Measurements from ENCODE around the gene KRT26.

Gene KRT26

DNA sequence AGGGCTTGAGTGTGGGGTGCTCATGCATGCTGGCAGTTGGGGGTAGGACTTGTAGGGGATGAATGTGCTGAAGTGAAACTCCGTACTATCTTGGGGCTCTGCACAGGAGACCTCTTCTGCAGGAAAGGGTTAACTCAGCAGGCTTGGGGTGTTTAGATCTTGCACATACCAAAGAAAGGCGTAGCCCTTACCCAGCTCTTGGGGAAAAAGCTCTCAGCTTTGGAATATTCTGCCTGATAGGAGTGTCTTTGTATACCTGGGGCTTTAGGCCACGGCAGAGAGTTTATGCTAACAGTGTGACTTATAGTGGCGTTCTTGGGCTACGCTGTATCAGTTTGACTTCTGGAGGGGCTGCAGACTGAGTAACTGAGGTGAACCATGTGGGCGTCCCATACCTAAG is 38.0 kb downstream of the KRT26 start:
- FAIRE-seq (no peak), DNase-seq (ENCODE audit: low spot score) (no peak)

DNA sequence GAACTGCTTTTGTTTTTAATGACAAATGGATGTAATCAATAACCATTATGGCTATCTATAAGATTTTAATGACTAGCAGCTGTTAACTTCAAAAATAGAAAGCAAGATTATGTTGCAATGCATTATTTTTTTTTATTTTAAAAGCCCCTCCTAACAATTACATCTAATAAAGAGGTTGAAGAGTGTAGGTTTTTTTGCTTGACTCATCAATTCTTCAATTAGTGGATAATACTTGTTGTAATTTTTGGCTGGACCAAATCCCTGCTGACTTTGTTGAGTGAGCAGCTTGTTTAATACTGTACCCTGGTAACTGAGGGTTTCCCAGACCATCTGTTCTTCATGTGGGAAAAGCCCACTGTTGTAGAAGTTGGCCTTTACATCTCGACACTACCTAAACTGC is 41.0 kb downstream of the KRT26 start:
- no peak for FAIRE-seq

DNA sequence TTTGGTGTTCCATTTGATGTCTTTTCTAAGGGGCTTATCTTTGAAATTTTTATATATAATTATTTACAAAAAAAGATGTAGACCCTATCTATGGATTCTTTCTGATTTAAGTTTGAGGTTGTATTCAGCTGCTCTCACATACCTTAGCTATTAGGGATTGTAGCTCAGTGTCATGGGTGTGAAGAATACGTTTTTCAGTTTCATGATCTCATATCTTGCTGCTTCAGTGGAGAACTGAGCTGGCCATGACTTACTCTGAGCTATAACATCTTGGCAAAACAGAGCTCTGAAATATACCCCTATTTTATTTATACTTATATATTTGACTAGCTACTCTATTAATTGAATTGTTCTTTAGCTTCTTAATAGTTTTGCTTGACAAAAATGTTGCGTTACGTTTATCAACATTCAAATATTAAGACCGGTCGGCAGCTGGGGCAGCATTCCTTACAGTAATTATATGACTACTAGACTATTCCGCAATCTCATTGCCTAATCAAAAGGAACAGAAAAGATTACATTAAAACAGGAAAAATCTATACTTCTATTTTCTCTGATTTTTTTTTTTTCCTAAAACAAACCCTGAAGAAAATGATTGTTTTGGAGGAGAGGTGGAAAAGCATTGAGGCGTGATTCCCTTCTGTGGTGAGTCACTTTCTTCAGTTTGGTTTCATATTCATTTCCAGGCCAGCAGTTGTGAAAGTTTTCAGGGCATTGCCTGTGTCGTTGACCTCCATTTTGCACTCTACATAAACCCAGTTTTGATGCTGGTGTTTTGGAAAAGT is 44.4 kb downstream of the KRT26 start:
- peak; percentile 79 for DNase-seq (ENCODE audit: low spot score)
- FAIRE-seq: peak; percentile 98

More for the DNA sequence above, 41.0 kb downstream of the KRT26 start:
- DNase-seq (ENCODE audit: low spot score): no peak

DNA sequence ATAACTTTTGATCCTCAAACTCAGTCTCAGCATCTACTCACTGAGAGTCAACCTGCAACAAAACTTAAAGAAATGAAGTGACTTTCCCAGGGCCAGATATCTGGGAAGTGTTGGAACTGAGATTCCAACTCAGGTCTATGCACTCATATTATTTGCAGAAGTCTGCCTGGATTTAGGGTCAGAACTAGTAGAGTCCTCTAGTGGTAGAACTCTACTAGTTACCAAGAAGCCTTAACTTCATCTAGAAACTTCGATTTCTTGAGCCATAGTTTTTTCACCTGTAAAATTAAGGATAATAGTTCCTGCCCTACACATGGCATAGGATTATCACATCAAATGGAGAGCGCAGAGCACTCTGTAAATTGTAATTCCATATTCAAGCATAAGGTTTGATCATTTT is 45.1 kb downstream of the KRT26 start:
- peak; percentile 15 for FAIRE-seq
- peak; percentile 24 for DNase-seq (ENCODE audit: low spot score)

DNA sequence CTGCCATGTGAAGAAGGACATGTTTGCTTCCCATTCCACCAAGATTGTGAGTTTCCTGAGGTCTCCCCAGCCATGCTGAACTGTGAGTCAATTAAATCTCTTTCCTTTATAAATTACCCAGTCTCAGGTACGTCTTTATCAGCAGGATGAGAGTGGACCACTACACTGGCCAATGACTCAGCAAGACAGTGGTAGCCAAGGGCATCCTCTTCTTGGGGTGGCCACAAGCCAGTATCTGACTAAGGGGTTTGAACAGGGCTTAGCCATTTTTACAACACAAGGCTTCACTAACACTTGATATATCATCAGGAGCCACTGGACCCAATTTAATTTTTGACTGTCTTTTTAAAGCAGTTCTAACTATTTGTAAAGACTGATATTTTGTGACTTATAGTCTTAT is 47.3 kb downstream of the KRT26 start:
- peak; percentile 88 for FAIRE-seq
- peak; percentile 67 for DNase-seq (ENCODE audit: low spot score)

DNA sequence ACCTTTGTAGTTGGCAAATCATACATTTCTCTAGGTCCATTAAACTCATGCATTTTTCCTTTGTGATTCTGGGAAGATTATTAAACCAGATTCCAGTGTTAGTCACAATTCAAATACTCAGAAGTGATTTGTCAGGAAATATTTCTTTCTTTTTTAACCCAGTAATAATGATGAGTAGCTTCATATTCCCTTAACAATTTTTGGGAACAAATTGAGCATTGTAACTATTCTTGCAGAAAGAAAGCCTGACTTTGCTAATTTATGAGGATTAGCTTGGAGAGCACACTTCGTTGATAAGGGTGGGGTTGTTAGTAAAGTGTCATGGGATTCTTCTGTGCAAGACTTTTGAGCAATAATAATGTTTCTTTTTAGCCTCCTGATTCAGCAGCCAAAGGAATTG is 49.8 kb downstream of the KRT26 start:
- FAIRE-seq (peak; percentile 99), DNase-seq (ENCODE audit: low spot score) (peak; percentile 70)

DNA sequence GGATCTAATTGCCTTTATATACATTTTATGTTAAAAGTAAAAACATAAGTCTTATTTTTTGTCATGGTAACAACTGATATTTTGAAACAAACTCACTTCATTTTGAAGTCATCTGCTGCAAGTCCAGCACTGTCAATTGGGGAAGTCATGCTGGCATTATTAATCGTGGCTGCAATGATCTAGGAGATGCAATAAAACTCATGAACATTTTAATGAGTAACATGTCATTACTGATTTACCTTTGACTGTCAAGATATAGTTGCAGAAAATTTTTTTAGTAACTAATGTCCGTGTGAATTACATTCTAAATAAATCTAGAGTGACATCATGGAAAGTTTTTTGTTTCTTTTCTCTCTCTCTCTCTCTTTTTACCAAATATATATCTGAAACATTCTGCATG is 51.1 kb downstream of the KRT26 start:
- DNase-seq (ENCODE audit: low spot score) (peak; percentile 56), FAIRE-seq (peak; percentile 95)

DNA sequence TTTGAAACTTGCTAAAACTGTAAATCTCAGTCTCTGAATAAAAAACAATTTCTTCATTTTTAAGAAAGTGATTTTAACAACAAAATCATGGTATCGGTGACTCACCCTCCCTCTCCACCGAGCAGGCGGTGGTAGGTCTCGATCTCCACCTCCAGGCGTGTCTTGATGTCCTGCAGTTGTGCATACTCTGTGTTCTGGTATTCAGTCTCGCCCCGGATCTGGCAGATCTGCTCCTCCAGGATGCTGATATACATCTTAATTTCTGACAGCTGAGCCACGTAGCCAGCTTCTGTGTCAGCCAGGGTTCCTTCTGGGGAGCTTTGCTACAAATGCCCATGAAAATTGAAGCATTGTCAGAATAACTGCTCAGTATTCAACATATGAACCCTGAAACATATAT is 53.1 kb downstream of the KRT26 start:
- FAIRE-seq (no peak), DNase-seq (ENCODE audit: low spot score) (no peak)

DNA sequence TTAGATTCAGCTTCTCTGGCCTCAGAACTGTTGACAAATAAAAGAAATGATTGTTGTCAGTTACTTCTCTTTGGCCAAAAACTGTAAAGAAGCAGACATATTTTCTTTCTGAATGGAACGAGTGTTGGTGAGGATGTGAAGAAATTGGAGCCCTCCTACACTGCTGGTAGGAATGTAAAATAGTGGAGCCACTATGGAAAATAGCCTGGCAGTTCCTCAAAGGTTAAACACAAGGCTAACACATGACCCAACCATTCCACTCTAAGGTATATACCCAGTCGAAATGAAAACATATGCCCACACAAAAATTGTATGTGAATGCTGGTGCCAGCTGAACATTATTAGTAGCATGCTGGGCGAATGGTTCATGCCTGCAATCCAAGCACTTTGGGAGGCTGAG is 54.2 kb downstream of the KRT26 start:
- no peak for FAIRE-seq

More for the DNA sequence above, 54.2 kb downstream of the KRT26 start:
- no peak for DNase-seq (ENCODE audit: low spot score)

Data from RCC 7860 (cell line).